ENCODE measurements around the gene PCDH18.

DNA sequence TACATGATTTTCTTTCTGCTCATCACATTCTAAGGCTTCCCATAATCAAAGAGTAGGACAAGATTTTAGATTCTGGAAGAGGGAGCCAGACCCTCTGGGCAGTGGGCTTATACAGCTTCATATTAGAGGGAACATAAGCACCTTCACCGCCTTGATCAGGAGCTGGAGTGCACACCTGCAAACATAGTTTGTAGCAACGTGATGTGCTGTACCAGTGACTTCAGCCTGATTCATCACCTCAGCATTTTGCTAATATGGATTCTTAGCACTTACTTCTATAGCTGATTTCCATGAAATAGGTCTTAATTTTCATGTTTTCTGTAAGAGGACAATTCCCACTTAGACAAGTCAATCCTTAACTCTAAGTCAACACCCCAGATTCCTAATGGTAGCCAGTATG lies 36.7 kb downstream of the PCDH18 start:
- TF ChIP-seq EP300 (IDR thresholded peaks at IDR 0.05; ENCODE audit: borderline replicate concordance) = no peak
- TF ChIP-seq, protein P1, sequence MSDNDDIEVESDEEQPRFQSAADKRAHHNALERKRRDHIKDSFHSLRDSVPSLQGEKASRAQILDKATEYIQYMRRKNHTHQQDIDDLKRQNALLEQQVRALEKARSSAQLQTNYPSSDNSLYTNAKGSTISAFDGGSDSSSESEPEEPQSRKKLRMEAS (IDR thresholded peaks at IDR 0.05) = no peak
- TF ChIP-seq TAF1 (IDR thresholded peaks at IDR 0.05; ENCODE audit: low read depth) = no peak
